Measurements from ENCODE around the gene SORCS2.

The SORCS2 gene

DNA sequence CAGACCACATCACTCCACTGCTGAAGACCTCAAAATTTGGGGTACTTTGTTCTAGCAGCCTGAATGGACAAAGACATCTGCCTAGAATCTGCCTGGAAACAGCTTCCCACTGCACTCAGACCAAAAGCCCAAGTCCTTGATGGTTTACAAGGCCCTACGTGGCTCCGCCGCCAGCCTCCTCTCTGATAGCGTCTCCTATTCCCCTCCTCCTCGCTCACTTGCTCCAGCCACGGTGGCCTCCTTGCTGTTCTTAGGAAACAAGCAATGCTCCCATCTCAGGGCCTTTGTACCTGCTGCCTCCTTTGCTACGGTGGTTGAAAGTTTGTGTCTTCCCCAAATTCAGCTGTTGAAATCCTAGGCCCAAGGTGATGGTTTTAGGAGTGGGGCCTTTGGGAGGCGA lies 34.7 kb upstream of the SORCS2 start:
- DNase-seq = no peak
- Histone ChIP-seq H3K27ac (ENCODE audit: low read length, poor library complexity, severe bottlenecking) (no peak overlapping the region), H3K4me3 (ENCODE audit: insufficient read depth in 1 of 2, low read depth in 1 of 2, low read length in 2 of 2) (no peak overlapping the region), H2BK15ac (ENCODE audit: low read depth, poor library complexity, severe bottlenecking) (no peak overlapping the region), H3K14ac (ENCODE audit: low read length in 2 of 2) (no peak overlapping the region), H2BK120ac (ENCODE audit: low read depth, low read length) (no peak overlapping the region), H4K8ac (ENCODE audit: low read length) (no peak overlapping the region), H3K27me3 (ENCODE audit: control insufficient read depth in 1 of 2, insufficient read depth in 1 of 2, low read length in 2 of 2) (peaks cover 30 to 62% of the 10 kb centered on the region in 2 experiments), H3K9me3 (ENCODE audit: control insufficient read depth, low read length) (no peaks in the 10 kb centered on the region), H2AK5ac (ENCODE audit: low read length, severe bottlenecking) (no peak overlapping the region), H3K79me1 (replicated peaks; ENCODE audit: low read length, poor library complexity, severe bottlenecking) (no peaks in the 10 kb centered on the region), H4K91ac (ENCODE audit: low read length) (no peak overlapping the region), H3K36me3 (ENCODE audit: control insufficient read depth in 1 of 2, insufficient read depth in 2 of 2, low read depth in 1 of 2, low read length in 2 of 2) (no peaks in the 10 kb centered on the region), H3K23ac (ENCODE audit: low read length in 2 of 2) (no peak overlapping the region), H3K4me1 (ENCODE audit: control insufficient read depth, insufficient read depth, low read depth, low read length) (peaks cover 21% of the 10 kb centered on the region), H3K18ac (ENCODE audit: low read depth in 1 of 2, low read length in 2 of 2) (no peak overlapping the region), H3K9ac (ENCODE audit: low read length) (no peak overlapping the region), H3K4me2 (ENCODE audit: low read length, poor library complexity, severe bottlenecking) (no peak overlapping the region), H2BK12ac (ENCODE audit: low read length in 2 of 2) (no peak overlapping the region), H2AFZ (ENCODE audit: low read depth, low read length) (no peak overlapping the region), H2BK5ac (ENCODE audit: low read depth, low read length, poor library complexity, severe bottlenecking) (no peak overlapping the region), H3K4ac (ENCODE audit: low read depth in 1 of 2, low read length in 2 of 2) (no peak overlapping the region)
- 75% methylated on average over 8 of the region's 8 CpGs for WGBS

GRCh38 chr4:7158081-7158750 lies 34.1 kb upstream of the SORCS2 start:
- no peak overlapping the region for H3K23ac ChIP-seq (ENCODE audit: low read length in 2 of 2)
- no peak overlapping the region for H3K27ac ChIP-seq (ENCODE audit: low read length, poor library complexity, severe bottlenecking)
- no peak overlapping the region for H2AFZ ChIP-seq (ENCODE audit: low read depth, low read length)
- no peak overlapping the region for H3K9ac ChIP-seq (ENCODE audit: low read length)
- H3K4me3 ChIP-seq (ENCODE audit: insufficient read depth in 1 of 2, low read depth in 1 of 2, low read length in 2 of 2) = no peak overlapping the region
- no peak overlapping the region for H3K18ac ChIP-seq (ENCODE audit: low read depth in 1 of 2, low read length in 2 of 2)
- 90% methylated on average over 16 of the region's 18 CpGs for WGBS
- H3K14ac ChIP-seq (ENCODE audit: low read length in 2 of 2) = no peak overlapping the region
- H4K91ac ChIP-seq (ENCODE audit: low read length) = no peak overlapping the region
- no peak overlapping the region for H2BK12ac ChIP-seq (ENCODE audit: low read length in 2 of 2)
- H3K4me1 ChIP-seq (ENCODE audit: control insufficient read depth, insufficient read depth, low read depth, low read length) = peaks cover 21% of the 10 kb centered on the region
- H3K4me2 ChIP-seq (ENCODE audit: low read length, poor library complexity, severe bottlenecking) = no peak overlapping the region
- H4K8ac ChIP-seq (ENCODE audit: low read length) = no peak overlapping the region
- H2BK15ac ChIP-seq (ENCODE audit: low read depth, poor library complexity, severe bottlenecking) = no peak overlapping the region
- H3K27me3 ChIP-seq (ENCODE audit: control insufficient read depth in 1 of 2, insufficient read depth in 1 of 2, low read length in 2 of 2) = peaks cover 30 to 63% of the 10 kb centered on the region in 2 experiments
- no peaks in the 10 kb centered on the region for H3K36me3 ChIP-seq (ENCODE audit: control insufficient read depth in 1 of 2, insufficient read depth in 2 of 2, low read depth in 1 of 2, low read length in 2 of 2)
- no peak overlapping the region for H2AK5ac ChIP-seq (ENCODE audit: low read length, severe bottlenecking)
- H3K9me3 ChIP-seq (ENCODE audit: control insufficient read depth, low read length) = no peaks in the 10 kb centered on the region
- no peak for DNase-seq
- no peak overlapping the region for H2BK120ac ChIP-seq (ENCODE audit: low read depth, low read length)
- no peaks in the 10 kb centered on the region for H3K79me1 ChIP-seq (replicated peaks; ENCODE audit: low read length, poor library complexity, severe bottlenecking)
- no peak overlapping the region for H2BK5ac ChIP-seq (ENCODE audit: low read depth, low read length, poor library complexity, severe bottlenecking)
- no peak overlapping the region for H3K4ac ChIP-seq (ENCODE audit: low read depth in 1 of 2, low read length in 2 of 2)

- Histone ChIP-seq H4K8ac (ENCODE audit: low read length) (no peak overlapping the region), H3K27me3 (ENCODE audit: control insufficient read depth in 1 of 2, insufficient read depth in 1 of 2, low read length in 2 of 2) (peaks cover 26 to 56% of the 10 kb centered on the region in 2 experiments), H3K23ac (ENCODE audit: low read length in 2 of 2) (no peak overlapping the region), H3K4me3 (ENCODE audit: insufficient read depth in 1 of 2, low read depth in 1 of 2, low read length in 2 of 2) (no peak overlapping the region), H3K79me1 (replicated peaks; ENCODE audit: low read length, poor library complexity, severe bottlenecking) (no peaks in the 10 kb centered on the region), H4K91ac (ENCODE audit: low read length) (no peak overlapping the region), H2BK15ac (ENCODE audit: low read depth, poor library complexity, severe bottlenecking) (no peak overlapping the region), H2BK5ac (ENCODE audit: low read depth, low read length, poor library complexity, severe bottlenecking) (no peak overlapping the region), H3K36me3 (ENCODE audit: control insufficient read depth in 1 of 2, insufficient read depth in 2 of 2, low read depth in 1 of 2, low read length in 2 of 2) (no peaks in the 10 kb centered on the region), H2AFZ (ENCODE audit: low read depth, low read length) (no peak overlapping the region), H3K4me2 (ENCODE audit: low read length, poor library complexity, severe bottlenecking) (no peak overlapping the region), H3K9ac (ENCODE audit: low read length) (no peak overlapping the region), H3K27ac (ENCODE audit: low read length, poor library complexity, severe bottlenecking) (no peak overlapping the region), H3K18ac (ENCODE audit: low read depth in 1 of 2, low read length in 2 of 2) (no peak overlapping the region), H2BK120ac (ENCODE audit: low read depth, low read length) (no peak overlapping the region), H3K4ac (ENCODE audit: low read depth in 1 of 2, low read length in 2 of 2) (no peak overlapping the region), H3K4me1 (ENCODE audit: control insufficient read depth, insufficient read depth, low read depth, low read length) (peaks cover 21% of the 10 kb centered on the region), H2AK5ac (ENCODE audit: low read length, severe bottlenecking) (no peak overlapping the region), H3K14ac (ENCODE audit: low read length in 2 of 2) (no peak overlapping the region), H3K9me3 (ENCODE audit: control insufficient read depth, low read length) (no peaks in the 10 kb centered on the region), H2BK12ac (ENCODE audit: low read length in 2 of 2) (no peak overlapping the region)
- DNase-seq = no peak
- 84% methylated on average over 8 of the region's 10 CpGs for WGBS
Measured at GRCh38 chr4:7158991-7159390, 33.3 kb upstream of the SORCS2 start.

- DNase-seq = no peak
- peaks cover 29 to 47% of the 10 kb centered on the region in 2 experiments for H3K27me3 ChIP-seq (ENCODE audit: control insufficient read depth in 1 of 2, insufficient read depth in 1 of 2, low read length in 2 of 2)
- no peak overlapping the region for H3K4me3 ChIP-seq (ENCODE audit: insufficient read depth in 1 of 2, low read depth in 1 of 2, low read length in 2 of 2)
- H3K4me2 ChIP-seq (ENCODE audit: low read length, poor library complexity, severe bottlenecking) = no peak overlapping the region
- no peaks in the 10 kb centered on the region for H3K9me3 ChIP-seq (ENCODE audit: control insufficient read depth, low read length)
- H3K4ac ChIP-seq (ENCODE audit: low read depth in 1 of 2, low read length in 2 of 2) = no peak overlapping the region
- H3K14ac ChIP-seq (ENCODE audit: low read length in 2 of 2) = no peak overlapping the region
- no peak overlapping the region for H3K27ac ChIP-seq (ENCODE audit: low read length, poor library complexity, severe bottlenecking)
- no peak overlapping the region for H4K91ac ChIP-seq (ENCODE audit: low read length)
- no peak overlapping the region for H2BK12ac ChIP-seq (ENCODE audit: low read length in 2 of 2)
- H2BK120ac ChIP-seq (ENCODE audit: low read depth, low read length) = no peak overlapping the region
- no peak overlapping the region for H3K23ac ChIP-seq (ENCODE audit: low read length in 2 of 2)
- no peaks in the 10 kb centered on the region for H3K36me3 ChIP-seq (ENCODE audit: control insufficient read depth in 1 of 2, insufficient read depth in 2 of 2, low read depth in 1 of 2, low read length in 2 of 2)
- H2BK15ac ChIP-seq (ENCODE audit: low read depth, poor library complexity, severe bottlenecking) = no peak overlapping the region
- peaks cover 21% of the 10 kb centered on the region for H3K4me1 ChIP-seq (ENCODE audit: control insufficient read depth, insufficient read depth, low read depth, low read length)
- no peaks in the 10 kb centered on the region for H3K79me1 ChIP-seq (replicated peaks; ENCODE audit: low read length, poor library complexity, severe bottlenecking)
- no peak overlapping the region for H2BK5ac ChIP-seq (ENCODE audit: low read depth, low read length, poor library complexity, severe bottlenecking)
- WGBS = no CpG with 5 or more reads among the region's 6 CpGs
- H2AFZ ChIP-seq (ENCODE audit: low read depth, low read length) = no peak overlapping the region
- H3K9ac ChIP-seq (ENCODE audit: low read length) = no peak overlapping the region
- no peak overlapping the region for H4K8ac ChIP-seq (ENCODE audit: low read length)
- no peak overlapping the region for H2AK5ac ChIP-seq (ENCODE audit: low read length, severe bottlenecking)
- H3K18ac ChIP-seq (ENCODE audit: low read depth in 1 of 2, low read length in 2 of 2) = no peak overlapping the region
Measured at GRCh38 chr4:7159923-7160322, 32.4 kb upstream of the SORCS2 start.

Measured in mesenchymal stem cell (in vitro differentiated cells and primary cell).